ENCODE results near the gene PADI2. TPM values are rescaled to one million over a fixed set of nuclear protein-coding genes. Genes with fewer than 3 reads are reported as not detected.

Gene PADI2
- total RNA-seq, 2 experiments from 2014 or later, result 0.25 to 0.30 TPM

GRCh38 chr1:17161137-17161740 is 42.0 kb upstream of the PADI2 start:
- no peak overlapping the region for H3K4me3 Mint-ChIP-seq
- no peak overlapping the region for H3K4me3 ChIP-seq (ENCODE audit: low read length)
- no peaks in the 10 kb centered on the region for H3K4me1 ChIP-seq (ENCODE audit: insufficient read depth, low read length)
- peaks cover 4% of the 10 kb centered on the region for H3K9me3 Mint-ChIP-seq
- H3K36me3 ChIP-seq (ENCODE audit: insufficient read depth, low read length), result no peaks in the 10 kb centered on the region
- no peak for TF ChIP-seq CTCF (IDR thresholded peaks at IDR 0.05)
- POLR2A ChIA-PET, result no interaction called here
- H3K36me3 Mint-ChIP-seq (ENCODE audit: low read depth), result no peaks in the 10 kb centered on the region
- DNase-seq (peak in 1 of 14 experiments; percentile 8), ATAC-seq (ENCODE audit: poor library complexity) (no peak)
- H3K9me3 ChIP-seq (ENCODE audit: control insufficient read depth in 1 of 2, insufficient read depth in 1 of 2, low read length in 2 of 2), result peaks cover 5 to 9% of the 10 kb centered on the region in 2 experiments
- H3K27ac Mint-ChIP-seq, result no peak overlapping the region
- peaks cover 5% of the 10 kb centered on the region for H3K27me3 Mint-ChIP-seq
- no peak overlapping the region for H3K27ac ChIP-seq (ENCODE audit: low read depth in 1 of 2, low read length in 2 of 2)
- H3K4me1 Mint-ChIP-seq (ENCODE audit: low read depth), result no peaks in the 10 kb centered on the region
- H3K27me3 ChIP-seq (ENCODE audit: control insufficient read depth in 1 of 2, insufficient read depth in 2 of 2, low read length in 2 of 2), result no peaks in the 10 kb centered on the region
- intact Hi-C loops (cut with DNase I, micrococcal nuclease), result no loop called here
- CTCF ChIA-PET, result no interaction called here

- DNase-seq (no peak), ATAC-seq (ENCODE audit: poor library complexity) (no peak)
- H3K4me1 ChIP-seq (ENCODE audit: insufficient read depth, low read length), result no peaks in the 10 kb centered on the region
- no peak overlapping the region for H3K27ac ChIP-seq (ENCODE audit: low read depth in 1 of 2, low read length in 2 of 2)
- ChIA-PET POLR2A (no interaction called here), CTCF (no interaction called here)
- H3K27me3 Mint-ChIP-seq, result peaks cover 13% of the 10 kb centered on the region
- peaks cover 12 to 25% of the 10 kb centered on the region in 2 experiments for H3K9me3 ChIP-seq (ENCODE audit: control insufficient read depth in 1 of 2, insufficient read depth in 1 of 2, low read length in 2 of 2)
- H3K36me3 Mint-ChIP-seq (ENCODE audit: low read depth), result no peaks in the 10 kb centered on the region
- H3K9me3 Mint-ChIP-seq, result peaks cover 16% of the 10 kb centered on the region
- H3K27ac Mint-ChIP-seq, result no peak overlapping the region
- intact Hi-C loops (cut with DNase I, micrococcal nuclease), result no loop called here
- H3K36me3 ChIP-seq (ENCODE audit: insufficient read depth, low read length), result no peaks in the 10 kb centered on the region
- no peak overlapping the region for H3K4me3 Mint-ChIP-seq
- peaks cover 0 to 6% of the 10 kb centered on the region in 2 experiments for H3K27me3 ChIP-seq (ENCODE audit: control insufficient read depth in 1 of 2, insufficient read depth in 2 of 2, low read length in 2 of 2)
- no peak overlapping the region for H3K4me3 ChIP-seq (ENCODE audit: low read length)
- H3K4me1 Mint-ChIP-seq (ENCODE audit: low read depth), result no peaks in the 10 kb centered on the region
- TF ChIP-seq CTCF (IDR thresholded peaks at IDR 0.05), result no peak
Observed at GRCh38 chr1:17158961-17159360, 39.7 kb upstream of the PADI2 start.

GRCh38 chr1:17156108-17156507 is 36.9 kb upstream of the PADI2 start:
- H3K9me3 ChIP-seq (ENCODE audit: control insufficient read depth in 1 of 2, insufficient read depth in 1 of 2, low read length in 2 of 2), result peaks cover 20 to 47% of the 10 kb centered on the region in 2 experiments
- H3K4me3 ChIP-seq (ENCODE audit: low read length), result no peak overlapping the region
- intact Hi-C loops (cut with DNase I, micrococcal nuclease), result no loop called here
- ATAC-seq (ENCODE audit: poor library complexity) (no peak), DNase-seq (peak in 1 of 14 experiments; percentile 4)
- no peak for TF ChIP-seq CTCF (IDR thresholded peaks at IDR 0.05)
- peaks cover 0 to 11% of the 10 kb centered on the region in 2 experiments for H3K27me3 ChIP-seq (ENCODE audit: control insufficient read depth in 1 of 2, insufficient read depth in 2 of 2, low read length in 2 of 2)
- no peak overlapping the region for H3K27ac Mint-ChIP-seq
- no peak overlapping the region for H3K4me3 Mint-ChIP-seq
- H3K4me1 ChIP-seq (ENCODE audit: insufficient read depth, low read length), result no peaks in the 10 kb centered on the region
- CTCF ChIA-PET, result no interaction called here
- no peak overlapping the region for H3K27ac ChIP-seq (ENCODE audit: low read depth in 1 of 2, low read length in 2 of 2)
- H3K36me3 ChIP-seq (ENCODE audit: insufficient read depth, low read length), result no peaks in the 10 kb centered on the region
- H3K36me3 Mint-ChIP-seq (ENCODE audit: low read depth), result peaks cover 7% of the 10 kb centered on the region
- peaks cover 28% of the 10 kb centered on the region for H3K27me3 Mint-ChIP-seq
- H3K4me1 Mint-ChIP-seq (ENCODE audit: low read depth), result no peaks in the 10 kb centered on the region
- POLR2A ChIA-PET, result no interaction called here
- H3K9me3 Mint-ChIP-seq, result peaks cover 25% of the 10 kb centered on the region
